Measurements from ENCODE around the gene GZF1. TPM values are rescaled to one million over a fixed set of nuclear protein-coding genes. Genes with fewer than 3 reads are reported as not detected.
"Not testable (repeated sequence)": the region's sequence is repeated elsewhere in the genome, so short reads cannot be mapped to it uniquely, and the experiment has no call there.

GZF1 gene
- total RNA-seq, 4 donors from 2014 or later, result 16.3 to 37.2 (median 20.3) TPM

- Histone ChIP-seq H3K9me3 (no peaks in the 10 kb centered on the region), H3K27ac (no peak overlapping the region), H3K4me1 (peaks cover 3 to 14% (median 5%) of the 10 kb centered on the region in 4 donors), H3K36me3 (no peaks in the 10 kb centered on the region), H3K27me3 (no peaks in the 10 kb centered on the region), H3K4me3 (no peak overlapping the region)
- no peak for DNase-seq (ENCODE audit: low spot score in 2 of 2)
- TF ChIP-seq EP300 (IDR thresholded peaks at IDR 0.05) (no peak), POLR2A (IDR thresholded peaks at IDR 0.05) (no peak), CTCF (IDR thresholded peaks at IDR 0.05) (no peak)
- 30 to 35% methylated on average over 5 of the region's 5 CpGs for WGBS, 2 donors
Observed at GRCh38 chr20:23344336-23344735, 17.6 kb upstream of the GZF1 start.

GRCh38 chr20:23346002-23346401 lies 16.0 kb upstream of the GZF1 start:
- peaks cover 4 to 13% (median 9%) of the 10 kb centered on the region in 4 donors for H3K4me1 ChIP-seq
- H3K4me3 ChIP-seq, result no peak overlapping the region
- H3K27ac ChIP-seq, result no peak overlapping the region
- TF ChIP-seq EP300 (IDR thresholded peaks at IDR 0.05) (no peak), POLR2A (IDR thresholded peaks at IDR 0.05) (no peak), CTCF (IDR thresholded peaks at IDR 0.05) (no peak)
- DNase-seq (ENCODE audit: low spot score in 2 of 2), result no peak
- H3K9me3 ChIP-seq, result no peaks in the 10 kb centered on the region
- 84 to 89% methylated on average over 4 of the region's 4 CpGs for WGBS, 2 donors
- no peaks in the 10 kb centered on the region for H3K36me3 ChIP-seq
- H3K27me3 ChIP-seq, result no peaks in the 10 kb centered on the region

- H3K4me1 ChIP-seq, result peaks cover 4 to 31% (median 24%) of the 10 kb centered on the region in 4 donors
- no peaks in the 10 kb centered on the region for H3K36me3 ChIP-seq
- H3K27me3 ChIP-seq, result no peaks in the 10 kb centered on the region
- no peak for DNase-seq (ENCODE audit: low spot score in 2 of 2)
- H3K9me3 ChIP-seq, result no peaks in the 10 kb centered on the region
- H3K27ac ChIP-seq, result no peak overlapping the region
- TF ChIP-seq POLR2A (IDR thresholded peaks at IDR 0.05) (no peak), EP300 (IDR thresholded peaks at IDR 0.05) (no peak), CTCF (IDR thresholded peaks at IDR 0.05) (no peak)
- no peak overlapping the region for H3K4me3 ChIP-seq
- WGBS, 2 donors, result 87 to 92% methylated on average over 6 of the region's 6 CpGs
Observed at GRCh38 chr20:23347791-23348190, 14.2 kb upstream of the GZF1 start.

- not testable (repeated sequence) for H3K36me3 ChIP-seq; DNase-seq (ENCODE audit: low spot score in 2 of 2); H3K4me3 ChIP-seq; H3K9me3 ChIP-seq; H3K27me3 ChIP-seq
- 83 to 93% methylated on average over 6 of the region's 6 CpGs for WGBS, 2 donors
- peaks cover 4 to 33% (median 24%) of the 10 kb centered on the region in 4 donors for H3K4me1 ChIP-seq
- peak overlapping the region in 3 of 4 donors; percentile 95 to 98 (median 96) for H3K27ac ChIP-seq
Observed at GRCh38 chr20:23348510-23348909, 13.5 kb upstream of the GZF1 start.

GRCh38 chr20:23349338-23350195 lies 12.4 kb upstream of the GZF1 start:
- Histone ChIP-seq H3K36me3 (peaks cover 0 to 9% (median 0%) of the 10 kb centered on the region in 3 donors), H3K27me3 (no peaks in the 10 kb centered on the region), H3K27ac (peak overlapping the region; percentile 95 to 98 (median 96)), H3K9me3 (no peaks in the 10 kb centered on the region), H3K4me1 (peaks cover 4 to 33% (median 24%) of the 10 kb centered on the region in 4 donors), H3K4me3 (peak overlapping the region; percentile 70 to 94 (median 86))
- WGBS, 2 donors, result 3 to 4% methylated on average over 23 of the region's 23 CpGs
- peak; percentile 64 to 80 for DNase-seq (ENCODE audit: low spot score in 2 of 2)
- TF ChIP-seq EP300 (IDR thresholded peaks at IDR 0.05) (no peak), CTCF (IDR thresholded peaks at IDR 0.05) (peak; percentile 41 to 63 (median 46)), POLR2A (IDR thresholded peaks at IDR 0.05) (no peak)
